ENCODE results near the gene LY6G5B.

The LY6G5B gene

GRCh38 chr6:31669676-31670075 is at the start of gene LY6G5B:
LY6G5B (plus strand) TSS chr6:31669976; CDS start chr6:31670951, 975 bp downstream.
- H3K27ac ChIP-seq, result no peak within 1 kb of the TSS
- TF ChIP-seq ZFX (IDR thresholded peaks at IDR 0.05) (no peak), CTCF (conservative IDR thresholded peaks at IDR 0.05) (no peak)

- H3K27ac ChIP-seq, result peak within 1 kb of the TSS; percentile 99
- TF ChIP-seq CTCF (conservative IDR thresholded peaks at IDR 0.05) (no peak), ZFX (IDR thresholded peaks at IDR 0.05) (peak; percentile 74; the same call in 1 of the 2 replicates)
Observed at GRCh38 chr6:31620586-31621319, 49.0 kb upstream of the LY6G5B start, which contains the start of gene PRRC2A. PRRC2A (plus strand) TSS chr6:31620715; CDS start chr6:31622790, 2,075 bp downstream.

- peak overlapping the region; percentile 99 for H3K27ac ChIP-seq
- no peak for TF ChIP-seq CTCF (conservative IDR thresholded peaks at IDR 0.05)
- TF ChIP-seq ZFX (IDR thresholded peaks at IDR 0.05), result no peak
Observed at GRCh38 chr6:31621320-31621939, 48.3 kb upstream of the LY6G5B start.

GRCh38 chr6:31621991-31622390 is 47.8 kb upstream of the LY6G5B start:
- peak overlapping the region; percentile 99 for H3K27ac ChIP-seq
- no peak for TF ChIP-seq CTCF (conservative IDR thresholded peaks at IDR 0.05)

- TF ChIP-seq CTCF (conservative IDR thresholded peaks at IDR 0.05) (no peak), ZFX (IDR thresholded peaks at IDR 0.05) (no peak)
- H3K27ac ChIP-seq, result peak overlapping the region; percentile 99
Observed at GRCh38 chr6:31622684-31623091, 47.1 kb upstream of the LY6G5B start.

- H3K27ac ChIP-seq, result no peak overlapping the region
- TF ChIP-seq ZFX (IDR thresholded peaks at IDR 0.05), result no peak
Observed at GRCh38 chr6:31624070-31624469, 45.7 kb upstream of the LY6G5B start.

- no peak for TF ChIP-seq ZFX (IDR thresholded peaks at IDR 0.05)
- TF ChIP-seq CTCF (conservative IDR thresholded peaks at IDR 0.05), result no peak
Observed at GRCh38 chr6:31626952-31627351, 42.8 kb upstream of the LY6G5B start.

More at GRCh38 chr6:31626952-31627351, 42.8 kb upstream of the LY6G5B start:
- no peak overlapping the region for H3K27ac ChIP-seq
